ENCODE results near the gene ATRNL1. TPM values are rescaled to one million over a fixed set of nuclear protein-coding genes. Genes with fewer than 3 reads are reported as not detected.

The ATRNL1 gene
- total RNA-seq, 1 experiment from 2014 or later = 8.8 TPM

DNA sequence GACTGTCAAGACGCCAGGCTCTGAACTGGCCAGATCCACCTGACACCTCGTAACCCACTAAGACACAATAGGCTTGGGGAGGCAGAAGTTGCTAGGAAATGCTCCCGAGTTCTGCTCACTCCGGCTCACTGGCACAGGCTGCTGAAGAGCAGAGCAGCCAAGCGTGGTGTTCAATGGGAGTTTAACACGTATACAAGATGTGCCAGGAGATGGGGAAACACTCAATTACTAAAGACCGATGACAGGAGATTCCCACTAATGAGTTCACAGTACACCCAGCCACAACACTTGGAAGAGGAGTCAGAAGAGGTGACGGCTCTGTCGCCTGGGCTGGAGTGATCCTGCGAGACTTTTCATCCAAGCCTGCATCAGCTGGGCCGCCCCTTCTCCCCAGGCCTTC, 876.4 kb downstream of the ATRNL1 start:
- TF ChIP-seq, protein P1, sequence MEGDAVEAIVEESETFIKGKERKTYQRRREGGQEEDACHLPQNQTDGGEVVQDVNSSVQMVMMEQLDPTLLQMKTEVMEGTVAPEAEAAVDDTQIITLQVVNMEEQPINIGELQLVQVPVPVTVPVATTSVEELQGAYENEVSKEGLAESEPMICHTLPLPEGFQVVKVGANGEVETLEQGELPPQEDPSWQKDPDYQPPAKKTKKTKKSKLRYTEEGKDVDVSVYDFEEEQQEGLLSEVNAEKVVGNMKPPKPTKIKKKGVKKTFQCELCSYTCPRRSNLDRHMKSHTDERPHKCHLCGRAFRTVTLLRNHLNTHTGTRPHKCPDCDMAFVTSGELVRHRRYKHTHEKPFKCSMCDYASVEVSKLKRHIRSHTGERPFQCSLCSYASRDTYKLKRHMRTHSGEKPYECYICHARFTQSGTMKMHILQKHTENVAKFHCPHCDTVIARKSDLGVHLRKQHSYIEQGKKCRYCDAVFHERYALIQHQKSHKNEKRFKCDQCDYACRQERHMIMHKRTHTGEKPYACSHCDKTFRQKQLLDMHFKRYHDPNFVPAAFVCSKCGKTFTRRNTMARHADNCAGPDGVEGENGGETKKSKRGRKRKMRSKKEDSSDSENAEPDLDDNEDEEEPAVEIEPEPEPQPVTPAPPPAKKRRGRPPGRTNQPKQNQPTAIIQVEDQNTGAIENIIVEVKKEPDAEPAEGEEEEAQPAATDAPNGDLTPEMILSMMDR (IDR thresholded peaks at IDR 0.05; ENCODE audit: unreplicated experiment) = no peak
- Mint-ChIP-seq H3K4me1 (ENCODE audit: low read depth, unreplicated experiment) (no peaks in the 10 kb centered on the region), H3K36me3 (ENCODE audit: insufficient read depth, unreplicated experiment) (no peaks in the 10 kb centered on the region), H3K27ac (ENCODE audit: unreplicated experiment) (no peak overlapping the region), H3K9me3 (ENCODE audit: low read depth, unreplicated experiment) (peaks cover 2% of the 10 kb centered on the region), H3K27me3 (ENCODE audit: unreplicated experiment) (peaks cover 41% of the 10 kb centered on the region), H3K4me3 (ENCODE audit: low read depth, unreplicated experiment) (no peak overlapping the region)
- no TSS peak for BruUV-seq (replicated peaks)
- CTCF ChIA-PET = no interaction called here
- no peak for DNase-seq
- intact Hi-C loops (cut with micrococcal nuclease; ENCODE audit: unreplicated experiment) = no loop called here

DNA sequence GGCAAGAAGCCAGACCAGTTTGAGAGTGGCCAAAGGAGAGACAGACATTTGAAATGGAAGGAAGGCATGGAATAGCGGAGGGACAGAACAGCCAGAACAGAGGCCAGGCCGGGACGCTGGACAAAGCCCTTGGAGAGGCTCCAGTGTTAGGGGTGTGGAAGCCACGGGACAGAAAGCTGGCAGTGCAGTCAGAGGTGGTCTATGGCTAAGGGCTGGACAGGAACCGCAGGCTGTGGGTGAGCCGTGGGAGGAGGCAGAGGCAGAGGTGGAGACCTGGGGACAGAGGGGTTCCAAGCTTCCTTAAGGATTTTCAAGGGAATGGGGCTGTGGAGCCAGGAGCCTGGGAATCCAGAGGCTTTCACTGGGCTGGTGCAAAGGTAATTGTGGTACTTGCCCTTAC, 878.8 kb downstream of the ATRNL1 start:
- H3K27me3 Mint-ChIP-seq (ENCODE audit: unreplicated experiment) = peaks cover 41% of the 10 kb centered on the region
- DNase-seq = no peak
- CTCF ChIA-PET = no interaction called here
- BruUV-seq (replicated peaks) = no TSS peak
- TF ChIP-seq, protein P1 (IDR thresholded peaks at IDR 0.05; ENCODE audit: unreplicated experiment) = no peak
- no peak overlapping the region for H3K27ac Mint-ChIP-seq (ENCODE audit: unreplicated experiment)
- no peak overlapping the region for H3K4me3 Mint-ChIP-seq (ENCODE audit: low read depth, unreplicated experiment)
- intact Hi-C loops (cut with micrococcal nuclease; ENCODE audit: unreplicated experiment) = no loop called here
- no peaks in the 10 kb centered on the region for H3K4me1 Mint-ChIP-seq (ENCODE audit: low read depth, unreplicated experiment)
- no peaks in the 10 kb centered on the region for H3K36me3 Mint-ChIP-seq (ENCODE audit: insufficient read depth, unreplicated experiment)
- peaks cover 2% of the 10 kb centered on the region for H3K9me3 Mint-ChIP-seq (ENCODE audit: low read depth, unreplicated experiment)

DNA sequence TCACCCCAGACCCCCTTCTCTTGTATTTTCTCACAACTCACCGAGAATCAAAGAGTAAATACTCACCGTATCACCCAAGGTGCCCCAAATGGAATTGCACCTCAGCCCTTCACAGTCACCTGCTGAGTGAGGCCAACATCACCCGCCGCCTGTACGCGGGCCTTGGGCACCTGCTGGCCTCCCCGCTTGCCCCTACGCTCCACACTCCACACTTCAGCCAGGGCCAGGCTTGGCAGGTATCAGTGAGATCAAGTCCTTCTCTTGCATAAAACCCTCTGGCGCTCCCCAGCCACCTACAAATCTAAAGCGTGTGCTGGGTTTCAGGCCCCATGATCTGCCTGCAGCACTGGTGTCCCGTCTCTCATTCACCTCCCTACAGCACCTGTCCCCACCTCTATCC, 879.3 kb downstream of the ATRNL1 start:
- H3K27ac Mint-ChIP-seq (ENCODE audit: unreplicated experiment) = no peak overlapping the region
- no peaks in the 10 kb centered on the region for H3K4me1 Mint-ChIP-seq (ENCODE audit: low read depth, unreplicated experiment)
- no peak for DNase-seq
- BruUV-seq (replicated peaks) = no TSS peak
- H3K9me3 Mint-ChIP-seq (ENCODE audit: low read depth, unreplicated experiment) = peaks cover 2% of the 10 kb centered on the region
- CTCF ChIA-PET = no interaction called here
- H3K27me3 Mint-ChIP-seq (ENCODE audit: unreplicated experiment) = peaks cover 37% of the 10 kb centered on the region
- H3K36me3 Mint-ChIP-seq (ENCODE audit: insufficient read depth, unreplicated experiment) = no peaks in the 10 kb centered on the region
- intact Hi-C loops (cut with micrococcal nuclease; ENCODE audit: unreplicated experiment) = no loop called here
- no peak overlapping the region for H3K4me3 Mint-ChIP-seq (ENCODE audit: low read depth, unreplicated experiment)
- TF ChIP-seq, protein P1 (IDR thresholded peaks at IDR 0.05; ENCODE audit: unreplicated experiment) = no peak

DNA sequence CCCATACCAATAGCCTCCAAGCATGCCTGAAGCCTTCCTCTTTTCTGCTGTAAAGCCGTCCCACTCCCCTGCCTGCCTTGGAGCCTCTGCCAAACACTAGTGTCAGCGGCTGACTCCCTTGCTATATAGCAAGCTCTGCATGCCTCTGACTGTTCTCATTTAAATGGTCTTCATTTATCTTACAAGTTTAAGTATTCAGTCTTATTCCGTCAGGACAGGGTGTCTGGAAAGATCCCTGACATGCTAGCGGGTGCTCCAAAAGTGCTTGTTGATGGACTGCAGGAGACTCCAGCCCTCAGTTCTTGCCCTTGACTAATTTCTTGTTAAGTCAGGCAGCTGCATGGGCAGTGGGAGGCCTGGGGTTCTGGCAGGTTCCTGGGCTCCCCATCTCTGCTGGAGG, 881.2 kb downstream of the ATRNL1 start:
- CTCF ChIA-PET = no interaction called here
- Mint-ChIP-seq H3K27me3 (ENCODE audit: unreplicated experiment) (peaks cover 17% of the 10 kb centered on the region), H3K9me3 (ENCODE audit: low read depth, unreplicated experiment) (no peaks in the 10 kb centered on the region), H3K4me1 (ENCODE audit: low read depth, unreplicated experiment) (no peaks in the 10 kb centered on the region), H3K4me3 (ENCODE audit: low read depth, unreplicated experiment) (no peak overlapping the region), H3K36me3 (ENCODE audit: insufficient read depth, unreplicated experiment) (no peaks in the 10 kb centered on the region), H3K27ac (ENCODE audit: unreplicated experiment) (no peak overlapping the region)
- no peak for DNase-seq
- no TSS peak for BruUV-seq (replicated peaks)
- intact Hi-C loops (cut with micrococcal nuclease; ENCODE audit: unreplicated experiment) = no loop called here
- TF ChIP-seq, protein P1 (IDR thresholded peaks at IDR 0.05; ENCODE audit: unreplicated experiment) = no peak

All from Calu3 (cell line).